ENCODE measurements around the gene AP1S2.

GRCh38 chrX:15854080-15854655 lies 445 bp downstream of the AP1S2 start:
- TF ChIP-seq CTCF (IDR thresholded peaks at IDR 0.05; ENCODE audit: low read depth, low read length, poor library complexity, severe bottlenecking) (peak; percentile 45), EZH2phosphoT487 (IDR thresholded peaks at IDR 0.05; ENCODE audit: borderline replicate concordance, low read length) (no peak)
